Stomach smooth muscle (tissue), 2 donors: Measurements from ENCODE around the gene TMC4.
A peak's percentile ranks its signal among the peaks of the same experiment; 100 is the strongest.
"Not testable (repeated sequence)": the region's sequence is repeated elsewhere in the genome, so short reads cannot be mapped to it uniquely, and the experiment has no call there.

Source experiments
- H3K27ac ChIP-seq: one replicate; pipeline ENCODE4 v1.7.0; 2013; ENCODE audit warnings: mild to moderate bottlenecking, low read length, inconsistent platforms
- H3K27me3 ChIP-seq, 2 donors: one replicate each; pipeline ENCODE4 v1.7.0; 2013; ENCODE audit warnings: low read length in 2 of 2; ENCODE audit not compliant: insufficient read depth in 2 of 2, control insufficient read depth in 1 of 2
- H3K36me3 ChIP-seq, 2 donors: one replicate each; pipeline ENCODE4 v1.7.0; 2013; ENCODE audit warnings: low read length in 2 of 2; ENCODE audit not compliant: control insufficient read depth in 2 of 2, insufficient read depth in 2 of 2
- H3K4me1 ChIP-seq: one replicate; pipeline ENCODE4 v1.7.0; 2013; ENCODE audit warnings: low read length; ENCODE audit not compliant: control insufficient read depth, insufficient read depth
- H3K4me3 ChIP-seq, 2 donors: one replicate each; pipeline ENCODE4 v1.7.0; 2013; ENCODE audit warnings: low read length in 2 of 2
- H3K9ac ChIP-seq, 2 donors: one replicate each; pipeline ENCODE4 v1.7.0; 2013; ENCODE audit warnings: low read length in 2 of 2, mild to moderate bottlenecking in 1 of 2
- H3K9me3 ChIP-seq, 2 donors: one replicate each; pipeline ENCODE4 v1.7.0; 2013; ENCODE audit warnings: low read length in 2 of 2; ENCODE audit not compliant: control insufficient read depth in 2 of 2
- donor health status: healthy.
- donor health status: Pancreatic carcinoma.

The TMC4 gene

DNA sequence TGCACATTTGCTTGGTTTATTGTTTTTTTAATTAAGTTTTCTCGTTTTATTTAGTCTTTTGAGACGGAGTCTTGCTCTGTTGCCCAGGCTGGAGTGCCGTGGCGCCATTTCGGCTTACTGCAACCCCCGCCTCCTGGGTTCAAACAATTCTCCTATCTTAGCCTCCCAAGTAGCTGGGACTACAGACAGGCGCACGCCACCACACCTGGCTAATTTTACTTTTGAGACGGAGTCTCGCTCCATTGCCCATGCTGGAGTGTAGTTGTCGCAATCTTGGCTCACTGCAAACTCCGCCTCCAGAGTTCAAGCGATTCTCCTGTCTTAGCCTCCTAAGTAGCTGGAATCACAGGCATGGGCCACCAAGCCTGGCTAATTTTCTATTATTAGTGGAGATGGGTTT, 29.0 kb upstream of the TMC4 start:
- H3K4me3 ChIP-seq: peak overlapping the region; percentile 92 to 95
- peaks cover 56% of the 10 kb centered on the region for H3K4me1 ChIP-seq
- H3K27ac ChIP-seq: no peak overlapping the region
- H3K9me3 ChIP-seq: no peaks in the 10 kb centered on the region
- H3K36me3 ChIP-seq: peaks cover 41 to 45% of the 10 kb centered on the region in 2 donors
- H3K9ac ChIP-seq: peak overlapping the region in 1 of 2 donors; percentile 91
- H3K27me3 ChIP-seq: no peaks in the 10 kb centered on the region

DNA sequence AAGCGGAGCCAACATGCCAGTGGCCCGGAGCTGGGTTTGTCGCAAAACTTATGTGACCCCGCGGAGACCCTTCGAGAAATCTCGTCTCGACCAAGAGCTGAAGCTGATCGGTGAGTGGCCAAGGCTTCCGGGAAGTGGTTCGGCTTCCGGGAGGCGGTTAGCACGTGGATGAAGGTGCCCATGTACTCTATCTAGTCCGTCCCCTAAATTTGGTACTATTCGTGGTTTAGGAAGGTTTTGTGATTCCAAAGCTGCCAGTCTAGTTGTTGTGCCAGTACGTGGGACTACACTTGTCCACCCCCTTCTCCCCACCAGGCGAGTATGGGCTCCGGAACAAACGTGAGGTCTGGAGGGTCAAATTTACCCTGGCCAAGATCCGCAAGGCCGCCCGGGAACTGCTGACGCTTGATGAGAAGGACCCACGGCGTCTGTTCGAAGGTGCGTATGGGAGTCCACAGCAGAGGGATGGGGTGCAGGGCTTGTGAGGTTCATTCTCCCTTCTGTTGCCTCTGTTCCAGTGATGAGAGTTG, 28.3 kb upstream of the TMC4 start:
- no peaks in the 10 kb centered on the region for H3K27me3 ChIP-seq

DNA sequence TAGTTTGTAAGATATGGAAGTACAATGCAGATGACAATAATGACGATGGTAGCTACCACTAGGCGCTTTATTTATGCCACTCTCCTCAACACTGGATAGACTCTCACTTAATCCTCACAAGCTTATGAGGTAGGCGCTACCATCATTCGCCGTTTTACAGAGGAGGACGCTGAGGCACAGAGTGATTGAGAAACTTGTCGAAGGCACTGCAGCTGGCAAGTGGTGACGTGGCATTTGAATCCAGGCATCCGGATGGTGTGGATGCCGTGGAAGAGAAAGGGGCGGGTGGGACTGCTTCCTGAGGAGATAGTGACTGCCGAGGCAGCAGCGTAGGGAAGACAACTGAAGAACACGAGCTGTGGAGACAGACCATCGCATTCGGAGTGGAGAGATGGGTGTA, 26.4 kb upstream of the TMC4 start:
- Histone ChIP-seq H3K27ac (no peak overlapping the region), H3K9me3 (no peaks in the 10 kb centered on the region), H3K4me1 (peaks cover 39% of the 10 kb centered on the region), H3K9ac (no peak overlapping the region), H3K4me3 (no peak overlapping the region), H3K36me3 (peaks cover 18 to 21% of the 10 kb centered on the region in 2 donors), H3K27me3 (no peaks in the 10 kb centered on the region)

More for the DNA sequence above, 28.3 kb upstream of the TMC4 start:
- Histone ChIP-seq H3K4me3 (peak overlapping the region; percentile 92 to 95), H3K9ac (peak overlapping the region; percentile 91 to 96), H3K9me3 (no peaks in the 10 kb centered on the region), H3K36me3 (peaks cover 34 to 37% of the 10 kb centered on the region in 2 donors), H3K4me1 (peaks cover 53% of the 10 kb centered on the region), H3K27ac (peak overlapping the region; percentile 92)

DNA sequence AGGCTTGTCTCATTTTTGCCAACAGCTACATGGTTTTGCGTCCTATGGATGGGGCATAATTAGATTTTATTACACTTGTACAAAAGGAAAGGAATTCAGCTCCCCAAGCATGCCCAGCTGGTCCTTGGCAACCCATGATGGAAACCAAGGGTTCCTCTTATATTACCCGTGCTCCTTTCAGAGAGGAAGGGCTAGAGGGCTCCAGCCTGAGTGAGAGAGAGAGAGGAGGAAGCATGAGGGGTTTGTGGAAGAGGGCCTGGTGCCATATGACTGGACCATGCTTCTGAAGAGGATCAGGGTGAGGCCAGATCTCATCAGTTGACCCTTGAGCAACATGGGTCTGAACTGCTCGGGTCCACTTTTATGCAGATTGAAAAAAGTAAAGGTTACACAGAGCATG, 24.2 kb upstream of the TMC4 start:
- H3K9ac ChIP-seq: no peak overlapping the region
- no peaks in the 10 kb centered on the region for H3K27me3 ChIP-seq
- H3K36me3 ChIP-seq: peaks cover 9 to 13% of the 10 kb centered on the region in 2 donors
- H3K27ac ChIP-seq: no peak overlapping the region
- no peaks in the 10 kb centered on the region for H3K9me3 ChIP-seq
- H3K4me1 ChIP-seq: peaks cover 22% of the 10 kb centered on the region
- H3K4me3 ChIP-seq: no peak overlapping the region

DNA sequence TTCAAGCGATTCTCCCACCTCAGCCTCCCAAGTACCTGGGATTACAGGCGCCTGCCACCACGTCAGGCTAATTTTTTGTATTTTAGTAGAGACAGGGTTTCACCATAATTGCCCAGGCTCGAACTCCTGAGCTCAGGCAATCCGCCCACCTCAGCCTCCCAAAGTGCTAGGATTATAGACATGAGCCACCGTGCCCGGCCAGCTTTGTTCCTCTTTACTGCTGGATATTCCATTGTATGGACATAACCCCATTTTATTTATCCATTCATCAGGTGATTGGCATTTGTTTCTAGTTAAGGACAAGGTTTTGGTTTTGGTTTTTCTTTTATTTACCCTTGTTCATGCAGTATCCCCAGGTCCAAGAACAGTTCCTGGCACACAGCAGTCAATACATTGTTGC, 23.6 kb upstream of the TMC4 start:
- no peaks in the 10 kb centered on the region for H3K9me3 ChIP-seq
- no peaks in the 10 kb centered on the region for H3K27me3 ChIP-seq
- peaks cover 22% of the 10 kb centered on the region for H3K4me1 ChIP-seq
- H3K9ac ChIP-seq: no peak overlapping the region
- H3K27ac ChIP-seq: no peak overlapping the region
- H3K4me3 ChIP-seq: no peak overlapping the region
- peaks cover 7 to 10% of the 10 kb centered on the region in 2 donors for H3K36me3 ChIP-seq

DNA sequence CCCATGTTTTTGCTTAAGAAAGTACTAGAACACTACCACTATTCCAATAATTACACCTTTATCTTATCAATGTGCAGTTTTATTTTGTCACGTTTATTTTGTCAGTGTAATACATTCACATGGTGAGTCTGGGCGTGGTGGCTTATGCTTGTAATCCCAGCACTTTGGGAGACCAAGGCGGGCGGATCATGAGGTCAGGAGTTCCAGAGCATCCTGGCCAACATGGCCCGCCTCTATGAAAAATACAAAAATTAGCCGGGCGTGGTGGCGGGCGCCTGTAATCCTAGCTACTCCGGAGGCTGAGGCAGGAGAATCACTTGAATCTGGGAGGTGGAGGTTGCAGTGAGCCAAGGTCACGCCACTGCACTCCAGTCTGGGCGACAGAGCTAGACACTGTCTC, 21.5 kb upstream of the TMC4 start:
- Histone ChIP-seq H3K4me1 (peaks cover 19% of the 10 kb centered on the region), H3K36me3 (peaks cover 7 to 10% of the 10 kb centered on the region in 2 donors)
- H3K27ac ChIP-seq, H3K4me3 ChIP-seq, H3K9ac ChIP-seq, H3K27me3 ChIP-seq, H3K9me3 ChIP-seq: not testable (repeated sequence)

DNA sequence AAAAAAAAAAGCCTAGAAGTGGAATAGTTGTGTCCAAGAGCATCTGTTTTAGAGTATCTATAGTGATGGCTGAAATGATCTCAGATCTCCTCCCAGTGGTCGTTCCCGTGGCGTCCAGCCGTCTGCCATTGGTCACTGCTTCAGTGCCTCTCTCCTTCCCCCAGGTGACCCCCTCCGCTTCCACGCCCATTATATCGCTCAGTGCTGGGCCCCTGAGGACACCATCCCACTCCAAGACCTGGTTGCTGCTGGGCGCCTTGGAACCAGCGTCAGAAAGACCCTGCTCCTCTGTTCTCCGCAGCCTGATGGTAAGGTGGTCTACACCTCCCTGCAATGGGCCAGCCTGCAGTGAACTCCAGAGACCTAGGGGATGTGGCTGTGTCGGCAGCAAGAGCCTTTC, 20.1 kb upstream of the TMC4 start:
- Histone ChIP-seq H3K9me3 (no peaks in the 10 kb centered on the region), H3K4me1 (peaks cover 24% of the 10 kb centered on the region), H3K4me3 (no peak overlapping the region), H3K9ac (peak overlapping the region in 1 of 2 donors; percentile 28), H3K36me3 (peaks cover 7 to 10% of the 10 kb centered on the region in 2 donors), H3K27ac (no peak overlapping the region), H3K27me3 (no peaks in the 10 kb centered on the region)

DNA sequence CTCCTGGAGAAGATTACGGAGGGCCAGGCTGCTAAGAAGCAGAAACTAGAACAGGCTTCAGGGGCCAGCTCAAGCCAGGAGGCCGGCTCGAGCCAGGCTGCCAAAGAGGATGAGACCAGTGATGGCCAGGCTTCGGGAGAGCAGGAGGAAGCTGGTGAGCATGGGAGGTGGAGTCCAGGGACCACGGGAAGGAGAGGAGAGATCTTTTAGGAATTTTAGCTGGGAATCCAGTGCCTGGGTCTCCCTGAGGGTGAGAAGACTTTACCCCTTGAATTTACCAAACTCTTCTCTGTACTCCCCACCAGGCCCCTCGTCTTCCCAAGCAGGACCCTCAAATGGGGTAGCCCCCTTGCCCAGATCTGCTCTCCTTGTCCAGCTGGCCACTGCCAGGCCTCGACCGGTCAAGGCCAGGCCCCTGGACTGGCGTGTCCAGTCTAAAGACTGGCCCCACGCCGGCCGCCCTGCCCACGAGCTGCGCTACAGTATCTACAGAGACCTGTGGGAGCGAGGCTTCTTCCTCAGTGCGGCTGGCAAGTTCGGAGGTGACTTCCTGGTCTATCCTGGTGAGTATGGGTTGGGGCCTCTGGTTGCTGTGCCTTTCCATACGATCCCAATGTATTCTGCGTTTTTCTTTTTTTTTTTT, 19.0 kb upstream of the TMC4 start:
- Histone ChIP-seq H3K9ac (peak overlapping the region; percentile 69 to 90), H3K27ac (peak overlapping the region; percentile 97), H3K4me1 (peaks cover 25% of the 10 kb centered on the region), H3K27me3 (no peaks in the 10 kb centered on the region), H3K4me3 (peak overlapping the region; percentile 87 to 91), H3K9me3 (no peaks in the 10 kb centered on the region), H3K36me3 (peaks cover 7 to 10% of the 10 kb centered on the region in 2 donors)

DNA sequence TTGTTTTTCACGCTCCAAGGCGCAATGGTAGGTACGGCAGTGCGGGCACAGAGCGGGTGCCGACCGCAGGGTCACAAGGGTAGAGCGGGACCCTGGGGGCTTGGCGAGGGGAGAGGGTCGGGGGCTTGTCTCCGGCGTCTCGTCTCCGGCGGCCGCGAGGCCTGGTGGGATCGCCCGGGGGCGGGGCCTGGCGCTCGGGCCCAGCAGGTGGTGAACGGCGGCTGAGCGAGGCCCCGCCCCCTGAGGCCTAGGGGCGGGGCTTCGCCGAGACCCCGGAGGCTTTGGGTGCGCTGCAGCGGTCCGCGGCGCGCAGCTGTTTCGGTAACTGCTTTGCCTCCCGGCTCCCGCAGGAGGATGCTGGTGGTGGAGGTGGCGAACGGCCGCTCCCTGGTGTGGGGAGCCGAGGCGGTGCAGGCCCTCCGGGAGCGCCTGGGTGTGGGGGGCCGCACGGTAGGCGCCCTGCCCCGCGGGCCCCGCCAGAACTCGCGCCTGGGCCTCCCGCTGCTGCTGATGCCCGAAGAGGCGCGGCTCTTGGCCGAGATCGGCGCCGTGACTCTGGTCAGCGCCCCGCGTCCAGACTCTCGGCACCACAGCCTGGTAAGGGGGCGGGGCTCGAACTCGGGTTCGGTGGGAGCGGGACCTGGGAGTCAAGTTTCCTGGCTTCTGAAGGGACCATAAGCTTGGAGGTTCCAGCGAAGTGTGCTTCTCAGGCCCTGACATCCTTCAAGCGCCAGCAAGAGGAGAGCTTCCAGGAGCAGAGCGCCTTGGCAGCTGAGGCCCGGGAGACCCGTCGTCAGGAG, 18.3 kb upstream of the TMC4 start, which contains the start of gene TSEN34:
Gene TSEN34, plus strand, starts transcription at position 298 of the 800 bp plus-strand sequence. Its CDS starts 57 bp downstream, at position 355.
- Histone ChIP-seq H3K36me3 (peaks cover 10% of the 10 kb centered on the region in 2 donors), H3K27me3 (no peaks in the 10 kb centered on the region)

DNA sequence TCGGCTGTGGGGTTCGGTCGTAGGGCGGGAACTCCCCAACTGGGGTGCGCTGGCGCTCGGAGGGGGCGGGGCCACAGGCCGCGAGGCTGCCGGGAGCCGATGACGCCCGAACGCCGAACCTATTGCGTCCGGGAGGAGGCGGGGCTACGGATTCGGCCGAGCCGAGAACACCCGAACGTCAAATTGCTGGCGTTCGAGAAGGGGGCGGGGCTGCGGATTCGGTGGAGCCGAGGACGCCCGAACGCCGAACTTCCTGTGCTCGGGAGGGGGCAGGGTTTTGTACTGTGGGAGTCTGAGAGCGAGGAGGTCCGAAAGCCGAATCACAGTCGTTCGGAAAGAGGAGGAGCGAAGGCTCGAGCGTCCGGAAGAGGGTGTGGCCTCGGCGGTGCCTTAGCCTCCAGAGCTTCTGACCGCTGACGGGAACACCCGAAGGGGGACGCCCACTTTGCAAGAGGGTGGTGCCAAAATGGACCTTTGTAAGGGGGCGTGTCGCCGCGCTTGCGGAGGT, 17.6 kb upstream of the TMC4 start:
- no peaks in the 10 kb centered on the region for H3K27me3 ChIP-seq
- peak overlapping the region; percentile 97 for H3K27ac ChIP-seq
- peak overlapping the region; percentile 69 to 94 for H3K9ac ChIP-seq
- H3K4me3 ChIP-seq: peak overlapping the region; percentile 87 to 91
- no peaks in the 10 kb centered on the region for H3K9me3 ChIP-seq
- H3K36me3 ChIP-seq: peaks cover 10% of the 10 kb centered on the region in 2 donors
- H3K4me1 ChIP-seq: peaks cover 25% of the 10 kb centered on the region

More for the DNA sequence above, 18.3 kb upstream of the TMC4 start, which contains the start of gene TSEN34:
- Histone ChIP-seq H3K4me3 (peak within 1 kb of the TSS; percentile 87 to 91), H3K9me3 (no peaks in the 10 kb centered on the region), H3K4me1 (peaks cover 25% of the 10 kb centered on the region), H3K9ac (peak within 1 kb of the TSS; percentile 69 to 94), H3K27ac (peak within 1 kb of the TSS; percentile 97)
